H1 (cell line): ENCODE results near the gene OLFML2B. TPM values are rescaled to one million over a fixed set of nuclear protein-coding genes. Genes with fewer than 3 reads are reported as not detected.

Experiments
- CTCF ChIA-PET: fragments of 300-600 bp; sonication (Branson Sonifier 250); formaldehyde crosslinking; loops from one replicate; lab custom pipeline; 2021; ENCODE audit not compliant: partially characterized antibody; lab: Charles Lee
- POLR2A ChIA-PET: fragments of 300-600 bp; sonication (Branson Sonifier 250); formaldehyde crosslinking; loops from one replicate; lab custom pipeline; 2021; ENCODE audit warnings: inconsistent platforms; ENCODE audit not compliant: partially characterized antibody; lab: Charles Lee
- DNase-seq, 2 experiments: peaks; one replicate each; pipeline versions ENCODE4 v3.0.0 to v3.0.0-alpha.2; 2010 to 2022; ENCODE audit warnings: low spot score in 2 of 2, low read depth in 1 of 2, mixed read lengths in 1 of 2
- FAIRE-seq: peaks from 2 replicates; lab custom pipeline; 2011; peaks lifted over from hg19 to GRCh38; lab: Jason Lieb, UNC
- H2AFZ ChIP-seq: 2 replicates; pipeline ENCODE4 v1.8.1; 2012; ENCODE audit warnings: low read length, inconsistent platforms
- H2AK5ac ChIP-seq: 2 replicates; pipeline ENCODE4 v1.6.1; 2013; ENCODE audit warnings: low read depth, low read length
- H2BK120ac ChIP-seq: replicated peaks from 2 replicates; pipeline ENCODE3; 2013; ENCODE audit warnings: low read depth, low read length, inconsistent platforms
- H2BK12ac ChIP-seq: 2 replicates; pipeline ENCODE4 v1.6.1; 2013; ENCODE audit warnings: low read depth, low read length
- H2BK15ac ChIP-seq: 2 replicates; pipeline ENCODE4 v1.6.1; 2013; ENCODE audit warnings: low read length
- H2BK20ac ChIP-seq: 2 replicates; pipeline ENCODE4 v1.6.1; 2013; ENCODE audit warnings: low read length
- H2BK5ac ChIP-seq: 2 replicates; pipeline ENCODE4 v1.6.1; 2013; ENCODE audit warnings: low read depth, low read length
- H3K14ac ChIP-seq: 2 replicates; pipeline ENCODE4 v1.6.1; 2013; ENCODE audit warnings: inconsistent platforms; ENCODE audit not compliant: insufficient read length
- H3K18ac ChIP-seq: 2 replicates; pipeline ENCODE4 v1.6.1; 2013; ENCODE audit warnings: low read length; ENCODE audit errors: extremely low read depth
- H3K23ac ChIP-seq: 2 replicates; pipeline ENCODE4 v1.6.1; 2013; ENCODE audit warnings: inconsistent platforms; ENCODE audit not compliant: insufficient read length
- H3K23me2 ChIP-seq: 2 replicates; pipeline ENCODE4 v1.6.1; 2013; ENCODE audit warnings: low read depth, low read length
- H3K27ac ChIP-seq: 2 replicates; pipeline ENCODE4 v1.6.1; 2011; ENCODE audit warnings: low read depth, low read length, inconsistent platforms
- H3K27me3 ChIP-seq, 4 experiments: replicated peaks in 1 of 4; 1 replicate in 1 of 4; 2 replicates in 3 of 4; pipeline versions ENCODE4 v1.6.1 to v1.8.1; 2011 to 2013; ENCODE audit warnings: low read length in 3 of 4, mild to moderate bottlenecking in 3 of 4, inconsistent platforms in 2 of 4, mixed read lengths in 2 of 4, moderate library complexity in 1 of 4; ENCODE audit not compliant: control insufficient read depth in 3 of 4, insufficient read depth in 3 of 4; ENCODE audit errors: extremely low read depth in 1 of 4
- H3K36me3 ChIP-seq, 4 experiments: 2 replicates each; pipeline versions ENCODE4 v1.6.1 to v1.8.1; 2011 to 2013; ENCODE audit warnings: mild to moderate bottlenecking in 4 of 4, low read length in 3 of 4, moderate library complexity in 2 of 4, control low read depth in 1 of 4, inconsistent platforms in 1 of 4; ENCODE audit not compliant: insufficient read depth in 4 of 4, control insufficient read depth in 2 of 4
- H3K4ac ChIP-seq: replicated peaks from 2 replicates; pipeline ENCODE3; 2013; ENCODE audit warnings: low read length, low read depth, mixed read lengths, inconsistent platforms; ENCODE audit not compliant: insufficient read length
- H3K4me1 ChIP-seq, 4 experiments: replicated peaks in 1 of 4; 1 replicate in 1 of 4; 2 replicates in 3 of 4; pipeline versions ENCODE4 v1.6.1 to v1.8.1; 2011 to 2013; ENCODE audit warnings: low read length in 3 of 4, inconsistent platforms in 2 of 4, mixed read lengths in 1 of 4; ENCODE audit not compliant: insufficient read depth in 4 of 4, control insufficient read depth in 3 of 4
- H3K4me2 ChIP-seq, 2 experiments: 2 replicates each; pipeline versions ENCODE4 v1.6.1 to v1.8.1; 2011 to 2013; ENCODE audit warnings: low read depth in 2 of 2, low read length in 2 of 2, control low read depth in 1 of 2, inconsistent platforms in 1 of 2, mild to moderate bottlenecking in 1 of 2; ENCODE audit not compliant: insufficient read depth in 1 of 2
- H3K4me3 ChIP-seq, 4 experiments: fragments of 200-600, 300-600 bp in 1 of 4; sonication (generic), shearing (Covaris generic), sonication (Bioruptor Twin) in 1 of 4; 2 replicates each; pipeline versions ENCODE4 v1.5.1 to v1.8.1; 2011 to 2016; ENCODE audit warnings: low read length in 4 of 4, low read depth in 3 of 4, control low read depth in 2 of 4, inconsistent platforms in 2 of 4, mild to moderate bottlenecking in 2 of 4, mixed read lengths in 1 of 4, moderate library complexity in 1 of 4; ENCODE audit not compliant: insufficient read depth in 2 of 4; ENCODE audit errors: extremely low read depth in 1 of 4
- H3K56ac ChIP-seq: replicated peaks from 2 replicates; pipeline ENCODE3; 2013; ENCODE audit warnings: low read depth, mild to moderate bottlenecking, mixed read lengths, low read length, inconsistent platforms; ENCODE audit not compliant: insufficient read length
- H3K79me1 ChIP-seq: 2 replicates; pipeline ENCODE4 v1.6.1; 2013; ENCODE audit warnings: low read depth, low read length, control low read depth
- H3K79me2 ChIP-seq, 2 experiments: 2 replicates each; pipeline versions ENCODE4 v1.6.1 to v1.8.1; 2012 to 2013; ENCODE audit warnings: low read length in 2 of 2, mild to moderate bottlenecking in 2 of 2, inconsistent platforms in 1 of 2; ENCODE audit not compliant: insufficient read depth in 2 of 2, control insufficient read depth in 1 of 2
- H3K9ac ChIP-seq, 4 experiments: replicated peaks in 1 of 4; 1 replicate in 1 of 4; 2 replicates in 3 of 4; pipeline versions ENCODE4 v1.6.1 to v1.8.1; 2011 to 2013; ENCODE audit warnings: low read depth in 3 of 4, low read length in 3 of 4, control low read depth in 2 of 4, mild to moderate bottlenecking in 2 of 4, moderate library complexity in 2 of 4, inconsistent platforms in 1 of 4; ENCODE audit errors: extremely low read depth in 1 of 4
- H3K9me3 ChIP-seq, 2 experiments: 2 replicates each; pipeline versions ENCODE4 v1.6.1 to v1.8.1; 2012 to 2013; ENCODE audit warnings: mild to moderate bottlenecking in 2 of 2, moderate library complexity in 2 of 2, control low read depth in 1 of 2, inconsistent platforms in 1 of 2, low read depth in 1 of 2, low read length in 1 of 2, mixed read lengths in 1 of 2; ENCODE audit not compliant: insufficient read depth in 2 of 2
- H4K20me1 ChIP-seq, 2 experiments: replicated peaks in 1 of 2; 2 replicates each; pipeline versions ENCODE3 to v1.8.1; 2011 to 2013; ENCODE audit warnings: inconsistent platforms in 2 of 2, low read length in 2 of 2, mild to moderate bottlenecking in 1 of 2; ENCODE audit not compliant: insufficient read depth in 2 of 2, control insufficient read depth in 1 of 2
- H4K5ac ChIP-seq: 2 replicates; pipeline ENCODE4 v1.6.1; 2013; ENCODE audit warnings: low read length, low read depth, mixed read lengths, inconsistent platforms; ENCODE audit not compliant: insufficient read length
- H4K8ac ChIP-seq: 2 replicates; pipeline ENCODE4 v1.8.0; 2013; ENCODE audit warnings: mild to moderate bottlenecking, moderate library complexity, low read length, inconsistent platforms; ENCODE audit not compliant: insufficient read depth; ENCODE audit errors: extremely low read depth
- H4K91ac ChIP-seq: replicated peaks from 2 replicates; pipeline ENCODE3; 2013; ENCODE audit warnings: low read length, mixed read lengths, inconsistent platforms; ENCODE audit not compliant: insufficient read length
- BACH1 ChIP-seq: IDR thresholded peaks from 2 replicates; pipeline ENCODE4 v1.6.1; 2012; ENCODE audit warnings: low read length, improper control_type of control experiment
- CBX5 ChIP-seq: fragments of 300-800, 300-1000 bp; sonication (generic); IDR thresholded peaks from 2 replicates; pipeline ENCODE4 v1.7.1; 2016; ENCODE audit warnings: antibody characterized with exemption, low read length, low read depth
- CHD2 ChIP-seq: IDR thresholded peaks from 2 replicates; pipeline ENCODE4 v1.6.1; 2012; ENCODE audit warnings: low read length, improper control_type of control experiment
- EP300 ChIP-seq, 2 experiments: IDR thresholded peaks; 1 replicate in 1 of 2; 2 replicates in 1 of 2; pipeline ENCODE4 v1.6.1; 2011 to 2012; ENCODE audit warnings: low read depth in 2 of 2, low read length in 2 of 2, mild to moderate bottlenecking in 2 of 2, borderline replicate concordance in 1 of 2, inconsistent platforms in 1 of 2, moderate library complexity in 1 of 2
- FOSL1 ChIP-seq: IDR thresholded peaks from 2 replicates; pipeline ENCODE4 v1.6.1; 2011; ENCODE audit warnings: mild to moderate bottlenecking, low read depth, low read length, moderate library complexity; ENCODE audit not compliant: insufficient read depth
- KDM1A ChIP-seq: fragments of 200-600, 300-600 bp; sonication (generic); IDR thresholded peaks from 2 replicates; pipeline ENCODE4 v1.7.1; 2016; ENCODE audit warnings: mild to moderate bottlenecking, low read length, borderline replicate concordance
- SAP30 ChIP-seq: fragments of 300-600 bp; sonication (generic); IDR thresholded peaks from 2 replicates; pipeline ENCODE4 v1.7.1; 2012; ENCODE audit warnings: low read length, moderate library complexity, mild to moderate bottlenecking, inconsistent platforms; ENCODE audit not compliant: insufficient read depth, insufficient replicate concordance
- TAF1 ChIP-seq: IDR thresholded peaks from 2 replicates; pipeline ENCODE4 v1.6.1; 2011; ENCODE audit warnings: mild to moderate bottlenecking, low read depth, low read length
- TBP ChIP-seq: IDR thresholded peaks from 2 replicates; pipeline ENCODE4 v1.6.1; 2011; ENCODE audit warnings: low read depth, low read length, improper control_type of control experiment
- TCF12 ChIP-seq: IDR thresholded peaks from 2 replicates; pipeline ENCODE4 v1.6.1; 2011; ENCODE audit warnings: low read depth, mild to moderate bottlenecking, low read length
- WGBS, 2 experiments: shearing (Covaris generic) in 1 of 2; methylation state at CpG; one replicate each; pipeline versions ENCODE4 v1.1.6 to v1.1.7; 2013 to 2015; ENCODE audit warnings: low lambda C conversion rate in 2 of 2, mixed read lengths in 2 of 2, inconsistent platforms in 1 of 2, low coverage in 1 of 2, missing lambda C conversion rate in 1 of 2; ENCODE audit not compliant: insufficient replicate concordance in 2 of 2, insufficient coverage in 1 of 2, insufficient read length in 1 of 2; ENCODE audit errors: extremely low coverage in 1 of 2, missing lambda C conversion rate in 1 of 2; 5-methylcytosine and 5-hydroxymethylcytosine counted together
- polyA plus RNA-seq, 7 experiments: library from polyadenylated mRNA; depleted of rRNA in 3 of 7; stranded (reverse) in 5 of 7; unstranded in 2 of 7; fragments of >200 nt in 5 of 7; fragments of 200-250 nt in 2 of 7; gene quantifications; 1 replicate in 5 of 7; 2 replicates in 1 of 7; 4 replicates in 1 of 7; pipeline versions ENCODE4 v1.2.1 to v1.2.3, GENCODE V29; 2011 to 2013; ENCODE audit warnings: missing spikeins in 2 of 7, mixed read lengths in 2 of 7
- total RNA-seq: library from RNA; stranded (reverse); fragmentation: NEBNext Ultra II Directional; extraction: Animal tissue kit (Norgen Biotek cat#: 25700); gene quantifications from 2 replicates; pipeline ENCODE4 v1.2.1, GENCODE V29; 2021
- TF ChIP-seq, protein P1 (sequence below): IDR thresholded peaks from 2 replicates; pipeline ENCODE4 v1.6.1; 2011; ENCODE audit warnings: low read length, improper control_type of control experiment

Gene OLFML2B
- total and polyA plus RNA-seq, 2 of the 8 experiments (the other 6 are each of a cell fraction or from before 2014, with no cell fraction given): 6.5 to 10.4 TPM

DNA sequence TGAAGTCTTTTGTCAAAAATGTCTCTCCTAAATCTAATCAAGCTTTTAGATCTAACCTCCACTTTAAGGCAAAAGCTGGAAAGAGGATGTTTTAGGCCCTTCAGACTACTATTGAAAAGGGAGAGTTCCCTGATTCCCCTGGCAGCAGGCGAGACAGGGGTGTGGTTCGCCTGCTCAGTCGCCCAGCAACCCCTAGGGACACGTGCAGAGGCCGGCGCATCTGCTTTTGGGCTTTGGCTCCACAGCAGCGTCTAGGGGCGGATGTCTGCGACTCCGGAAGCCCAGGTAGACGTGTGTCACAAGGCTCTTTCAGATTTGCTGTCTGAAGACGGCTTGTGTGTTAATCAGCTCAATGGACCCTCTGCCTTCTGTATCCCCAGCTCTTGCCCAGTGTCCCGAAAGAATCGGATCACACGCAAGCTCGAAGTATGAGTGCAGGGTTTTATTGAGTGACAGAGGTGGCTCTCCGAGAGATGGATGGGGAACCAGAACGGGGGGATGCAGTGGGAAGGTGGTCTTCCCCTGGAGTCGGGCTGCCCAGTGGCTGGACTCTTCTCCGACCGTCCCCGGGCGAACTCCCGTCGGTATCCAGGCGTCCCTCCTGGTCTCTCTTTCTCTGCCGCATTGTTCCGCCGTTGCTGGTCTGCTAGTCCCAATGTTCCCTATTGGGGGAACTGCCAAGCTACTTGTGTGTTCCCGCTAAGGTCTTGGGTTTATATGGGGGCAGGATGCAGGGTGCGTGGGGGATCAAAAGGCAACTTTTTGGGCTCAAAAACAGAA is 45.5 kb downstream of the OLFML2B start:
- Histone ChIP-seq H2AK5ac (no peak overlapping the region), H4K20me1 (no peaks in the 10 kb centered on the region), H3K4me1 (no peaks in the 10 kb centered on the region), H2AFZ (no peak overlapping the region), H2BK5ac (no peak overlapping the region), H4K91ac (no peak overlapping the region), H4K5ac (no peak overlapping the region), H3K23ac (no peak overlapping the region), H3K56ac (no peak overlapping the region), H3K79me1 (no peaks in the 10 kb centered on the region), H3K27me3 (no peaks in the 10 kb centered on the region; a peak in 1 of 7 replicates), H2BK120ac (no peak overlapping the region), H2BK12ac (no peak overlapping the region), H3K4me3 (no peak overlapping the region), H3K9ac (no peak overlapping the region), H2BK15ac (no peak overlapping the region), H4K8ac (no peak overlapping the region), H2BK20ac (no peak overlapping the region), H3K36me3 (no peaks in the 10 kb centered on the region), H3K79me2 (no peaks in the 10 kb centered on the region), H3K4me2 (no peak overlapping the region), H3K9me3 (no peaks in the 10 kb centered on the region), H3K4ac (no peak overlapping the region), H3K27ac (no peak overlapping the region), H3K14ac (no peak overlapping the region), H3K18ac (no peak overlapping the region), H3K23me2 (no peaks in the 10 kb centered on the region)
- POLR2A ChIA-PET: interaction anchor here (0.7 kb wide), 1 partner anchor 220 kb away, joined by 3 read pairs; no protein-coding TSS in a partner anchor
- DNase-seq (no peak), FAIRE-seq (no peak)
- 92% methylated on average over 31 of the region's 31 CpGs; no CpG with 5 or more reads in 1 of the 2 experiments for WGBS, 2 experiments
- CTCF ChIA-PET: interaction anchor here (0.7 to 1.5 kb wide), 5 partner anchors 11 to 380 kb away, joined by 3 to 6 read pairs (median 3); no protein-coding TSS in a partner anchor
- no peak for TF ChIP-seq SAP30
- TF ChIP-seq BACH1: no peak
- no peak for TF ChIP-seq CBX5
- no peak for TF ChIP-seq FOSL1
- TF ChIP-seq, protein P1, sequence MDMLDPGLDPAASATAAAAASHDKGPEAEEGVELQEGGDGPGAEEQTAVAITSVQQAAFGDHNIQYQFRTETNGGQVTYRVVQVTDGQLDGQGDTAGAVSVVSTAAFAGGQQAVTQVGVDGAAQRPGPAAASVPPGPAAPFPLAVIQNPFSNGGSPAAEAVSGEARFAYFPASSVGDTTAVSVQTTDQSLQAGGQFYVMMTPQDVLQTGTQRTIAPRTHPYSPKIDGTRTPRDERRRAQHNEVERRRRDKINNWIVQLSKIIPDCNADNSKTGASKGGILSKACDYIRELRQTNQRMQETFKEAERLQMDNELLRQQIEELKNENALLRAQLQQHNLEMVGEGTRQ: no peak
- no peak for TF ChIP-seq TAF1
- no peak for TF ChIP-seq CHD2
- no peak for TF ChIP-seq KDM1A
- no peak for TF ChIP-seq EP300 (IDR thresholded peaks at IDR 0.05; ENCODE audit: borderline replicate concordance in 1 of 2, low read depth in 2 of 2, low read length in 2 of 2)
- no peak for TF ChIP-seq TCF12
- no peak for TF ChIP-seq TBP
